Loucy (cell line): ENCODE measurements around the gene JOSD1.

Experiments
- EZH2phosphoT487 ChIP-seq: fragments of 200-600 bp; IDR thresholded peaks from 2 replicates; pipeline ENCODE4 v1.6.1; 2018; ENCODE audit warnings: antibody characterized with exemption, mild to moderate bottlenecking, moderate library complexity, borderline replicate concordance
- TF ChIP-seq, protein P1 (sequence below): fragments of 200-600 bp; sonication (generic); conservative IDR thresholded peaks from 2 replicates; pipeline ENCODE4 v1.5.1; 2014; ENCODE audit warnings: mild to moderate bottlenecking, antibody characterized with exemption, low read length

- TF ChIP-seq, protein P1, sequence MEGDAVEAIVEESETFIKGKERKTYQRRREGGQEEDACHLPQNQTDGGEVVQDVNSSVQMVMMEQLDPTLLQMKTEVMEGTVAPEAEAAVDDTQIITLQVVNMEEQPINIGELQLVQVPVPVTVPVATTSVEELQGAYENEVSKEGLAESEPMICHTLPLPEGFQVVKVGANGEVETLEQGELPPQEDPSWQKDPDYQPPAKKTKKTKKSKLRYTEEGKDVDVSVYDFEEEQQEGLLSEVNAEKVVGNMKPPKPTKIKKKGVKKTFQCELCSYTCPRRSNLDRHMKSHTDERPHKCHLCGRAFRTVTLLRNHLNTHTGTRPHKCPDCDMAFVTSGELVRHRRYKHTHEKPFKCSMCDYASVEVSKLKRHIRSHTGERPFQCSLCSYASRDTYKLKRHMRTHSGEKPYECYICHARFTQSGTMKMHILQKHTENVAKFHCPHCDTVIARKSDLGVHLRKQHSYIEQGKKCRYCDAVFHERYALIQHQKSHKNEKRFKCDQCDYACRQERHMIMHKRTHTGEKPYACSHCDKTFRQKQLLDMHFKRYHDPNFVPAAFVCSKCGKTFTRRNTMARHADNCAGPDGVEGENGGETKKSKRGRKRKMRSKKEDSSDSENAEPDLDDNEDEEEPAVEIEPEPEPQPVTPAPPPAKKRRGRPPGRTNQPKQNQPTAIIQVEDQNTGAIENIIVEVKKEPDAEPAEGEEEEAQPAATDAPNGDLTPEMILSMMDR: no peak
- TF ChIP-seq EZH2phosphoT487: no peak
These were observed 16.5 kb upstream of the JOSD1 start for GRCh38 chr22:38717244-38717643.
